KMS-11 (cell line): ENCODE results near the gene SKAP2.

Experiments used
- H2AFZ ChIP-seq: fragments of 200-600 bp; sonication (generic); 2 replicates; pipeline ENCODE4 v1.6.1; 2016; ENCODE audit warnings: antibody characterized with exemption, mixed run types, low read depth
- H3K27ac ChIP-seq: fragments of 200-600 bp; sonication (generic); 2 replicates; pipeline ENCODE4 v1.6.1; 2016; ENCODE audit warnings: mild to moderate bottlenecking, mixed run types
- H3K27me3 ChIP-seq: fragments of 200-600 bp; sonication (generic); 2 replicates; pipeline ENCODE4 v1.6.1; 2017; ENCODE audit warnings: mild to moderate bottlenecking, low read depth, mixed run types, moderate library complexity; ENCODE audit not compliant: insufficient read depth
- H3K36me3 ChIP-seq: fragments of 200-600 bp; sonication (generic); 2 replicates; pipeline ENCODE4 v1.6.1; 2017; ENCODE audit warnings: mild to moderate bottlenecking, mixed run types; ENCODE audit not compliant: insufficient read depth
- H3K4me1 ChIP-seq: fragments of 200-600 bp; sonication (generic); 2 replicates; pipeline ENCODE4 v1.6.1; 2016; ENCODE audit warnings: mild to moderate bottlenecking, low read depth, mixed run types; ENCODE audit not compliant: poor library complexity, severe bottlenecking
- H3K4me2 ChIP-seq: fragments of 200-600 bp; sonication (generic); 2 replicates; pipeline ENCODE4 v1.7.0; 2016; ENCODE audit warnings: mild to moderate bottlenecking, mixed run types
- H3K4me3 ChIP-seq: fragments of 200-600 bp; sonication (generic); IDR thresholded peaks from 2 replicates; pipeline ENCODE4 v1.6.1; 2017; ENCODE audit warnings: low read depth, low read length, mixed read lengths; ENCODE audit not compliant: insufficient read depth
- H3K79me2 ChIP-seq: fragments of 200-600 bp; sonication (generic); 2 replicates; pipeline ENCODE4 v1.6.1; 2016; ENCODE audit warnings: low read depth, mixed run types; ENCODE audit not compliant: insufficient read depth
- H3K9ac ChIP-seq: fragments of 200-600 bp; sonication (generic); 2 replicates; pipeline ENCODE4 v1.6.1; 2016; ENCODE audit warnings: mild to moderate bottlenecking, mixed run types
- H4K20me1 ChIP-seq: fragments of 200-600 bp; sonication (generic); 2 replicates; pipeline ENCODE4 v1.6.1; 2016; ENCODE audit warnings: mild to moderate bottlenecking, mixed run types; ENCODE audit not compliant: insufficient read depth
- TF ChIP-seq, protein P1 (sequence below): fragments of 200-600 bp; sonication (generic); conservative IDR thresholded peaks from 2 replicates; pipeline ENCODE4 v1.6.1; 2017; ENCODE audit warnings: low read depth, mild to moderate bottlenecking, antibody characterized with exemption, low read length, moderate library complexity, mixed read lengths

Gene SKAP2

DNA sequence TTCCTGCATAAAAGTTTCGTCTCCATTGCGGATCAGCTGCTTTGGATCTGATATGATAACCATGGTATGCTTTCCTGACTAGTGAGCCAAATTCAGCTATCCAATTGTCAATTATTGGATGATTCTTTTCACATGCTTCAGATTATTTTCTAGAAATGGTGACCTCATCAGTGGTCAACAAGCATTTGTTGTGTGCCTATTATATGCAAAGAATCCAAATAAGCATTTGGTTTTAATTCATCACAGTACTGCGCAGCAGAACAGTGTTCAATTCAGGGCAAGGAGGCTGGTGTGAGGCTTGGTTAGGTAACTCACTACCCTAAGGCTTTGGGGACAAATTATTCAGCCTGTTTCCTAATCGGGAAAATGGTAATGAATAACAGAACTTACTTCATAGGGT, 200.5 kb downstream of the SKAP2 start:
- Histone ChIP-seq H3K27me3 (peaks cover 10% of the 10 kb centered on the region; the same call in 1 of the 2 replicates), H4K20me1 (no peaks in the 10 kb centered on the region), H2AFZ (no peak overlapping the region), H3K27ac (no peak overlapping the region), H3K9ac (no peak overlapping the region), H3K4me3 (no peak overlapping the region), H3K4me1 (peaks cover 25% of the 10 kb centered on the region), H3K36me3 (no peaks in the 10 kb centered on the region), H3K4me2 (no peak overlapping the region), H3K79me2 (no peaks in the 10 kb centered on the region)
- TF ChIP-seq, protein P1, sequence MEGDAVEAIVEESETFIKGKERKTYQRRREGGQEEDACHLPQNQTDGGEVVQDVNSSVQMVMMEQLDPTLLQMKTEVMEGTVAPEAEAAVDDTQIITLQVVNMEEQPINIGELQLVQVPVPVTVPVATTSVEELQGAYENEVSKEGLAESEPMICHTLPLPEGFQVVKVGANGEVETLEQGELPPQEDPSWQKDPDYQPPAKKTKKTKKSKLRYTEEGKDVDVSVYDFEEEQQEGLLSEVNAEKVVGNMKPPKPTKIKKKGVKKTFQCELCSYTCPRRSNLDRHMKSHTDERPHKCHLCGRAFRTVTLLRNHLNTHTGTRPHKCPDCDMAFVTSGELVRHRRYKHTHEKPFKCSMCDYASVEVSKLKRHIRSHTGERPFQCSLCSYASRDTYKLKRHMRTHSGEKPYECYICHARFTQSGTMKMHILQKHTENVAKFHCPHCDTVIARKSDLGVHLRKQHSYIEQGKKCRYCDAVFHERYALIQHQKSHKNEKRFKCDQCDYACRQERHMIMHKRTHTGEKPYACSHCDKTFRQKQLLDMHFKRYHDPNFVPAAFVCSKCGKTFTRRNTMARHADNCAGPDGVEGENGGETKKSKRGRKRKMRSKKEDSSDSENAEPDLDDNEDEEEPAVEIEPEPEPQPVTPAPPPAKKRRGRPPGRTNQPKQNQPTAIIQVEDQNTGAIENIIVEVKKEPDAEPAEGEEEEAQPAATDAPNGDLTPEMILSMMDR = no peak

DNA sequence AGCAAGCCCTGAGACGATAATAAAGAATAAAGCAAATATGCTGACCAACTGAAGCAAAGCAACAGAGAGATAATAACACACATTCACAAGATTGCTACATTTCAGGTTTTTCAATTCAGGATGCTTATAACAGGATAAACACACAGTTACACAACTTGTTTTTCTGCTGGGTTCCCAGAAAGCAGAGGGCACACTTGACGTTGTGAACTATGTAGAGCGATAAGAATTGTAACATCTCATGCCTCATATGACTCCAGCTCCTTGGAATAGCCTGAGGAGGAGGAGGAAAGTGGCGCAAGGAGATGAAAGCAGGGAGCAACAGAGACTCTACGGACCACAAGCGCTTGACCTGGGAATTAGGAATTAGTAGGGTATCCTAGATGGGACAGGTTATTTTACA, 201.7 kb downstream of the SKAP2 start:
- no peak overlapping the region for H3K27ac ChIP-seq
- peaks cover 21% of the 10 kb centered on the region for H3K4me1 ChIP-seq
- H3K9ac ChIP-seq = no peak overlapping the region
- no peak overlapping the region for H2AFZ ChIP-seq
- H3K4me2 ChIP-seq = no peak overlapping the region
- no peaks in the 10 kb centered on the region for H3K36me3 ChIP-seq
- H3K27me3 ChIP-seq = peaks cover 10% of the 10 kb centered on the region; the same call in 1 of the 2 replicates
- no peaks in the 10 kb centered on the region for H3K79me2 ChIP-seq
- no peak overlapping the region for H3K4me3 ChIP-seq
- TF ChIP-seq, protein P1 = no peak
- no peaks in the 10 kb centered on the region for H4K20me1 ChIP-seq

DNA sequence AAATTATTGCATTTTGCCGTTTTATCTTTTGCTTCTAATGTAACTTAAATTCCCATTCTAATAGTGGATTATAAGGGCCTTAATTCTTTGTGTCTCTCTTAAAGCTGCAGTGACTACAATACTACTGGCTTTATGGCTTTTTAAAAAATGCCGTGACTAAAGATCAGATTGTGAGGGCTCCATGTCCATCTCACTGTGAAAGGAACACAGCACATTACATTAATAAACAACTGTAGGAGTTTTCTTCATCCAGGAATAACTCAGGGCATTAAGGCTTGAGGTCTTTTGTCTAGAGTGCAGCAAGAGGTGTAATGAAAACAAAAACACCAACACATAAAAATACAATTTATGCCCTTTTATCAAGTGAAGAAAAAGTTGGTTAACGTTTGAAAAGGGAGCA, 205.3 kb downstream of the SKAP2 start:
- H2AFZ ChIP-seq = no peak overlapping the region
- no peak overlapping the region for H3K4me3 ChIP-seq
- H3K4me2 ChIP-seq = no peak overlapping the region
- H3K9ac ChIP-seq = no peak overlapping the region
- no peaks in the 10 kb centered on the region for H4K20me1 ChIP-seq
- 0 out of 2 replicates have a peak, but pooled peaks cover 10% of the 10 kb centered on the region for H3K27me3 ChIP-seq
- no peaks in the 10 kb centered on the region for H3K4me1 ChIP-seq
- TF ChIP-seq, protein P1 = no peak
- no peaks in the 10 kb centered on the region for H3K36me3 ChIP-seq
- no peak overlapping the region for H3K27ac ChIP-seq
- H3K79me2 ChIP-seq = no peaks in the 10 kb centered on the region

DNA sequence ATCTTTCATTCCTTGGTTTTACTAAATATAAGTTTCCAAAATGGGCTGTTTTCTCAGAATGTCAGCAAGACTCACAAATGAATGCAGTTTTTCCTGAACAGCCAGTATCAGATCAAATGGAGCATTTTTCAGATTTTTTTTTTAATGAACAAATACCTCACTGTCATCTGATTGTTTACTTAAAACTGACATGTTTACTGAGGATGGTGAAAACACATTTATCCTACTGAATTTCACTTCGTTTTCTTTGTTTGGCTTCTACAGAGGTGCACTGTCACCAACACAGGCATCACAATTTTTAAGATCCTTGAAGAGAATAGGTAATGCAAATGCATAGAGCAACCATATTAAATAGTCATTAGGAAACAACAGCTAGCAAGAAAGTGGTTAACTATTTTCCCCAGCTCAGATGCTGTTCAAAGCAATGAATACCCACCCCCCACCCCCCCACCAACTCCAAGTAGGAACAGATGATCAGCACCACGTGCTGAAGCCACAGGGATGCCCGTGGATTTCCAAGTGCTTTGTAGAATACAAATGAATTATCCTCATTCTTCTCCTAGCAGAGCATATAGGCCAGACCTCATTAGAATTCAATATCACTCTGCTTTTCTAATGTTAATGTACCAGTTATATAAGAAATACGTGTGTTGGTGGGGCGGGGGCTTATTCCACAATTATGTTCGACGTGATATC, 205.9 kb downstream of the SKAP2 start:
- Histone ChIP-seq H3K9ac (no peak overlapping the region), H3K4me2 (no peak overlapping the region), H3K27ac (no peak overlapping the region), H3K36me3 (no peaks in the 10 kb centered on the region), H2AFZ (no peak overlapping the region), H3K27me3 (0 out of 2 replicates have a peak, but pooled peaks cover 5% of the 10 kb centered on the region), H3K4me3 (no peak overlapping the region), H3K4me1 (no peaks in the 10 kb centered on the region), H3K79me2 (no peaks in the 10 kb centered on the region), H4K20me1 (no peaks in the 10 kb centered on the region)
- TF ChIP-seq, protein P1 = no peak
